Stimulated activated CD8-positive, alpha-beta memory T cell treated with anti-CD3 and anti-CD28 coated beads, Interleukin-7, amount 100 ng/mL, for 1 hour (primary cell): Measurements from ENCODE around the gene EEF2K.
"Not testable (repeated sequence)": the region's sequence is repeated elsewhere in the genome, so short reads cannot be mapped to it uniquely, and the experiment has no call there.

ENCODE experiments used
- DNase-seq, 2 donors: peaks; one replicate each; pipeline ENCODE4 v3.0.0-alpha.2; 2020; ENCODE audit warnings: low read depth in 2 of 2

The EEF2K gene

DNA sequence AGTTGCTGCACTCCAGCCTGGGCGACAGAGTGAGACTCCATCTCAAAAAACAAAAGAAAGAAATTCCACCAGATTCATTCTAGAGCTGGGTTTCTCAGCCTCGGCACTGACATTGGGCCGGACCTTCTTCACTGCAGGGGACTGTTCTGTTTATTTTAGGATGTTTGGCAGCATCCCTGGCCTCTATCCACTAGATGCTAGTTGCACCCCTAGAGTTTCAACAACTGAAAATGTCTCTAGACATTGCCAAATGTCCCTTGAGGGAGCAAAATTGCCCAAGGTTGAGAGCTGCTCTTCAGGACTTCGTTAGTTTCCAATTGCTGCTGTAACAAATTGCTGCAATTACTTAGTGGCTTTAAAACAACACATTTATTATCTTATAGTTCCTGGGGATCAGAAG, 7.2 kb downstream of the EEF2K start:
- no peak for DNase-seq

DNA sequence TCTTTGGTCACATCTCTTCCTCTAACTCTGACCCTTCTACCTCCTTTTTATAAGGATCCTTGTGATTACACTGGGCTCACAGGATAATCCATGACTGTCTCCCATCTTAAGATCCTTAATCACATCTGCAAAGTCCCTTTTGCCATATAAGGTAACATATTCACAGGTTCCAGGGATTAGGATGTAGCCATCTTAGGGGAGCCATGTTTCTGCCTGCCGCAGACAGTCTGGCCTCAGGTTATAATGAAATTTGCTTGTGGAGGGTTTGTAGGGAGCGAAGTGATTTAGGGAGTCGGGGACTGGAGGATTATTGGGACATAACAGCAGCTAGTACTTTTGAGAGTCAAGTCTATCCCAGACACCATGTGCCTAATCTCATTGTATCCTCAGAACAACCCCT, 7.7 kb downstream of the EEF2K start:
- DNase-seq = no peak

DNA sequence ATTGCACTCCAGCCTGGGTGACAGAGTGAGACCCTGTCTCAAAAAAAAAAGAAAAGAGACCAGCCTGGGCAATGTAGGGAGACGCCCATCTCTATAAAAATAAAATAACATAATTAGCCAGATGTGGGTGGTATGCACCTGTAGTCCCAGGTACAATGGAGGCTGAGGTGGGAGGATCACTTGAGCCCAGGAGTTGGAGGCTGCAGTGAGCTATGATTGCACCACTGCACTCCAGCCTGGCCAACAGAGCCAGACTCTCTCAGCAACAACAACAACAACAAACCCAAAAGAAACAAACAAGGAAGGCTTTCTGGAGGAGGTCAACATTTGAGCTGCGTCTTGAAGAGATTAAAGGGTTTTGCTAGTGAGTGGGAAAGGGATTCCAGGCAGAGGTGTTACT, 8.3 kb downstream of the EEF2K start:
- no peak for DNase-seq

DNA sequence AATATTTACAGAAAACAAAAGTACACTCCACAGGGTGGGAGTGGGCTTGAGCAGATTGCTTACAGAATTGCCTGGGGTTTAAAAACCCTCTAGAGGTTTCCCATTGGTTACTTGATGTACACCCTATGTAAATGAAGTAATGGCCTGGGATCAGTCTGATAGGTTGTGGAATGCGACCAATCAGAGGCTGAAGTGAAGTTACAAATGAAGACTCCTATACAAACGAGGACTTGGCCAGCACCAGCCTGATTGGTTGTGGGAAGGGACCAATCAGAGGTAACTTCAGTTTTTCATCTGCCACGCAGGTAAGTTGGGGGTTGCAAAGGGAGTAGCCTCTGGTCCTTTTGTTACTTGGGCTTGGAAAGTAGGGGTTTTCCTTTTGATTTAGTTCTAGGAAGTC, 8.8 kb downstream of the EEF2K start:
- no peak for DNase-seq

GRCh38 chr16:22216191-22216831, 10.2 kb downstream of the EEF2K start:
- no peak for DNase-seq

DNA sequence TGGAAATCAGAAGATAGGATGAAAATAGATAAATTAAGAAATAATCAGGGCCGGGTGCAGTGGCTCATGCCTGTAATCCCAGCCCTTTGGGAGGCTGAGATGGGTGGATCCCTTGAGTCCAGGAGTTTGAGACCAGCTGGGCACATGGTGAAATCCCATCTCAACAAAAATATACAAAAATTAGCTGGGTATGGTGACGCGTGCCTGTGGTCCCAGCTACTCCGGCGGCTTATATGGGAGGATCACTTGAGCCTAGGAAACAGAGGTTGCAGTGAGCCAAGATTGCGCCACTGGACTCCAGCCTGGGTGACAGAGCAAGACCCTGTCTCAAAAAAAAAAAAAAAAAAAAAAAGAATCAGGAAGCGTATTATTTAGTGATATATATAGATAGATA, 10.8 kb downstream of the EEF2K start:
- DNase-seq = not testable (repeated sequence)

- DNase-seq = no peak
Observed at GRCh38 chr16:22217890-22218730, 12.0 kb downstream of the EEF2K start.

GRCh38 chr16:22219389-22220068, 13.5 kb downstream of the EEF2K start:
- no peak for DNase-seq

DNA sequence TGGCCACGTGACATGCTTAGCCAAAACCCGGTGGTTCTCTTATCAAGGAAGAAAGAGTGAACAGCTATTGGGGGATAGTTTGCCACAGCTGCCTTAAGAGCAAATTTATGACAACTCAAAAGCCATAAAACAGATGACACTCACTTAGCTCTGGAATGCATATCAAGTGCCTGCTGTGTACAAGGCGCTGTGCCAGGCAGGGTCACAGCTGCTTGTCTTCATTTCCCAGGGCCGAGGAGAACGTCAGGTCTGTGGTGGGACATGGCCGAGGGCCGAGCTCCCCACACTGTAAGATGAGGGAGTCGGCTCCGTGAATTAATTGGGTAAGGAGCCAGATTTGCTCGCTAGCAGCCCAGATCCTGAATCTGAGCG, 14.0 kb downstream of the EEF2K start:
- no peak for DNase-seq

DNA sequence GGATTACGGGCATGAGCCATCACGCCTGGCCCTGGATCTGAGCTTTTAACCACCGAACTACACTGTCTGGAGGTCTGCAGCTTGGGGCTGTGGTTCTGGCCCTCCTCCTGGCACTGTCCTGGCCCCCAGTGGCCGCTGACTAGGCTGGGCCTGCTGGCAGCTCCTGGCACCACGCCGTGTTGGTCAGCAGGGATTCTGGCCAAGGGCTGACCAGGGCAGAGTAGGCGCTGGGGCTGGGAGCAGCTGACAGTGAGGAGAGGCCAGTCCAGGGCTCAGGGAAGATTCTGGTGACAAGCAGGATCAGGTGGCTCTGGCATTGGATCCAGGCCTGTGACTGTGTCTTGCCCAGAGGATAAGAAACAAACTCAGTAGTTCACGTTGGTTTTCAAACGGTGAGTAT, 14.6 kb downstream of the EEF2K start:
- DNase-seq = no peak

DNA sequence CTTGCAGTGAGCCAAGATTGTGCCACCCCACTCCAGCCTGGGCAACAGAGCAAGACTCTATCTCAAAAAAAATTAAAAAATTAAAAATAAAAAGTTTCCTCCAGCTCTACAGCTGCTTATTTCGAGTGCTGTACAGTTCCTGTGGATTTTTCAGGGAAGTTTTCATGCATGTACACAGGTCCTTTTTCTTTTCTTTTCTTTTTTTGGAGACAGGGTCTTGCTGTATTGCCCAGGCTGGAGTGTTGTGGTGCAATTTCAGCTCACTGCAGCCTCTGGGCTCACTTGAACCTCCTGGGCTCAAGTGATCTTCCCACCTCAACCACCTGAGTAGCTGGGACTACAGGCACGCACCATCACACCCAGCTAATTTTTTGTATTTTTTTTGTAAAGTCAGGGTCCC, 15.9 kb downstream of the EEF2K start:
- DNase-seq = no peak

DNA sequence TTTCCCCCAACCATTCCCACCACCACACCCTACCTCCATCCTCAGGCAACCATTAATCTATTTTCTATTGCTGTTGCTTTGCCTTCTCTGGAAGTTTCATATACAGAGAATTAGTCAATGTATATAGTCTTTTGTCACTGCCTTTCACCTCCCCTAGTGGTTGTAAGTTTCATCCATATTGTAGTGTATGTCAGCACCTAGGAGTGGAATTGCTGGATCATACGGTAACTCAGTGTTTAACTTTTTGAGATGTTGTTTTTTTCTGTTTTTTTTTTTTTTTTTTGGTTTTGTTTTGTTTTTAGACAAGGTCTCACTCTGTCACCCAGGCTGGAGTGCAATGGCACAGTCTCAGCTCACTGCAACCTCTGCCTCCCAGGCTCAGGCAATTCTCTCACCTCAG, 16.9 kb downstream of the EEF2K start:
- DNase-seq = no peak

DNA sequence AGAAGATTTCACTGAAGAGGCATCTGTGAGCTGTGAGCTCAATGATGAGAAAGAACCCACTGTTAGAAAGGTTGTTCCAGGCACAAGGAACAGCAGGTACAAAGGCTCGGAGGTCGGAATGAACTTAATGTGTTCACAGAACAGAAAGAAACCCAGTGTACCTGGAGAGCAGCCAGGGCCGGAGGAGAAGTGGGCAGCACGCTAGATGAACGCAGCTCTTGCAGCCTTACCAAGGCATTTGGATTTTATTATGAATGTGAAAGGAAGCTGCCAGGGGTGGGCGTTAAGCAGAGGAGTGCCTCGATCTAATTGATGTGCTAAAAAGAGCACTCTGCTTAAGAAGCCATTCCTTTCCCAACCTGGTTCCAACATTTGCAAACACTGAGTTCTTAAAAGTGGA, 19.0 kb downstream of the EEF2K start:
- no peak for DNase-seq

DNA sequence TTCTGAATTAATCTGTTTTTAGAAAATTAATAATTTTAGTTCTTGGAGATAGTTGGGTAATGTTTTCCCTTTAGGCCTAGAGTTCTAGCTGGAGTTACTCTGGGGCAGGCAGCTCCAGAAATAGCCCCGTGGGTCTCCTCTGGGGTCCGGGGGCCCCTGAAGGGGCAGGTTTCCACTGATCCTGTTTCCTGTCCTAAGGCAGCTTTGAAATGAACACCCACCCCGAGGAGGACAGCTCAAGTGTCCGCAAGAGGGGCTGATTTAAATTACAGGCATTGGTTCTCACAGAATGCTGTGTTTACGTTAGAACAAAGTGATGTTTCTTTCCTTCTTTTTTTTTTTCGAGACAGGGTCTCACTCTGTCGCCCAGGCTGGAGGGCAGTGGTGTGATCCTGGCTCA, 23.8 kb downstream of the EEF2K start:
- DNase-seq = no peak

DNA sequence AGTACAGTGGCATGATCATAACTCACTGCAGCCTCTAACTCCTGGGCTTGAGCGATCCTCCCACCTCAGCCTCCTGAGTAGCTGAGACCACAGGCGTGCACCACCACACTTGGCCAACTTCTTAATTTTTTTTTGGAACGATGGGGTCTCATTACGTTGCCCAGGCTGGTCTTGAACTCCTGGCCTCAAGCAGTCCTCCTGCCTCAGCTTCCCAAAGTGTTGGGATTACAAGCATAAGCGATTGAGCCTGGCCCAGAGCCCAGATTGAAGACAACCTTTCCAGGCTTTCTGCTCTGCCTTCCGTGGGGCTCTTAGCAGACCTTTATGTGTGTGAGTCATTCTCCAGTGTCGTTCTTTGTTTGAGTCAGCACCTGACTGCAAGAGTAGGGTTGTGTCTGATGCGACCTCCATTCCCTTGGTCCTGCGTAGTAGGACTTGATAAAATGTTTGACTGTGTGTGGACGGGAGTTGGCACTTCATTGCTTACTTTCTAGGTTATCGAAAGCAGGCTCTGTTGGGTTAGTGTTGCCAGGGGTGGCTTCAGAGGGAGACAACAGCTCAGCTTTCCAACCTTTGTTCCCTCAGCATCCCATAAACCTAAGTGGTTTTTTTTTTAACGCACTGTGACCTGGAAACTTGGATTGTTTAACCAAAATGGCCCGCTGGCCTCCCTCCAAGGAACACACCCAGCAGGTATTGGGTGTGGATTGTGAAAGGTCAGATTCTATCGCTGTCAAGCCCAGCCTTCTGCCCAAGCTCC, 26.4 kb downstream of the EEF2K start:
- DNase-seq = no peak

GRCh38 chr16:22233037-22233372, 26.9 kb downstream of the EEF2K start:
- DNase-seq = no peak

DNA sequence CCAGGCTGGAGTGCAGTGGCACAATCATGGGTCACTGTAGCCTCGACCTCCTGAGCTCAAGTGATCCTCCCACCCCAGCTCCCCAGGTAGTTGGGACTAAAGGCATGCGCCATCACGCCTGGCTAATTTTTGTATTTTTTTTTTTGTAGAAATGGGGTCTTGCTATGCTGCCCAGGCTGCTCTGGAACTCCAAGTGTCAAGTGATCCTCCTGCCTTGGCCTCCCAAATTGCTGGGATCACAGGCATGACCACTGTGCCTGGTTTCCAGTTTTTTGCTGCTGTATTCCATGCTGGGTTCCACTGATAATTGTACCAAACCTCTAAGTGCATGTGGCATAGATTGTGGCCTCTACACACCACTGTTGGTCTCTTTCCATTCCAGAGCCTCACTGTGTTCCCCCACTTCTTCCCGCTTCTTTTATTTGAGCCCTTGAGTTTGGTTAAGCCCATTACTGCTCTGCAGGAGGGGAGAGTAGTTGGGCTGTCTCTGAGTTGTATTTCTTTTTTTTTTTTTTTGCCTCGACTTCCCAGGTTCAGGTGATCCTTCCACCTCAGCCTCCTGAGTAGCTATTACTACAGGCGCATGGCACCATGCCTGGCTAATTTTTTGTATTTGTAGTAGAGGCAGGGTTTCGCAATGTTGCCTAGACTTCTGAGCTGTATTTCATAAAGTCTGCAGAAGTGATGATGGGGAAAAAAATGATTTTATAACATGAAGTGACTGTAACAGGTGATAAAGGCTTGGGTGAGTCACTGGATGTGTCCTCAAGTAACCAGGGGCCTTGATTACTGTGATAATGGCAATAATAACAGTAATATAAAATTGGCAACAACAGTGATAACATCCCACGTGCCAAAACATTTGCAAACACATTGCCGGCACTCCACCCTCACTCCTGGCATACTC, 30.0 kb downstream of the EEF2K start:
- no peak for DNase-seq

DNA sequence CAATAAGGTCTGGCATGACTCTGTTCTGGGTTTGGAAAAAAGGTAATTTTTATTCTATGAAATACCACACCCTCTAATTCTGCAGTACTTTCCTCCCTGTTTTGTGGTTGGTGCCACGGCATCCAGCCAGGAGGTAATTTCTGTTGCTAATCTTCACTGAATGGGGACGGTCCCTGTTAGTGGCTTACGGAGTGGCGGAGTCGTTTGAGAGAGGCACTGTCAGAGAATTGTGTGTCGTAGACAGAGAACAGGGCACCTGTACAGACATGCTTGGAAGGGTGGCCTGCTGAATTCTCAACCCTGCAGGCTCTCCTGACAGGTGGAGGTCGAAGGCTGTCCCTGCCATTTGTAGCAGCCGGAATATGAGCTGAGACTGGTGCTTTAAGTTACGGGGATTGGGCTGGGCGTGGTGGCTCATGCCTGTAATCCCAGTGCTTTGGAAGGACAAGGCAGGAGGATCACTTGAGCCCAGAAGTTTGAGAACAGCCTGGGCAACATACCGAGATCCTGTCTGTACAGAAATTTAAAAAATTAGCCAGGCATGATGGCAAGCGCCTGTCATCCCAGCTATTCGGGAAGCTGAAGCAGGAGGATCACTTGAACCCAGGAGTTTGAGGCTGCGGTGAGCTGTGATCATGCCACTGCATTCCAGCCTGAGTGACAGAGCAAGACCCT, 33.2 kb downstream of the EEF2K start:
- no peak for DNase-seq

DNA sequence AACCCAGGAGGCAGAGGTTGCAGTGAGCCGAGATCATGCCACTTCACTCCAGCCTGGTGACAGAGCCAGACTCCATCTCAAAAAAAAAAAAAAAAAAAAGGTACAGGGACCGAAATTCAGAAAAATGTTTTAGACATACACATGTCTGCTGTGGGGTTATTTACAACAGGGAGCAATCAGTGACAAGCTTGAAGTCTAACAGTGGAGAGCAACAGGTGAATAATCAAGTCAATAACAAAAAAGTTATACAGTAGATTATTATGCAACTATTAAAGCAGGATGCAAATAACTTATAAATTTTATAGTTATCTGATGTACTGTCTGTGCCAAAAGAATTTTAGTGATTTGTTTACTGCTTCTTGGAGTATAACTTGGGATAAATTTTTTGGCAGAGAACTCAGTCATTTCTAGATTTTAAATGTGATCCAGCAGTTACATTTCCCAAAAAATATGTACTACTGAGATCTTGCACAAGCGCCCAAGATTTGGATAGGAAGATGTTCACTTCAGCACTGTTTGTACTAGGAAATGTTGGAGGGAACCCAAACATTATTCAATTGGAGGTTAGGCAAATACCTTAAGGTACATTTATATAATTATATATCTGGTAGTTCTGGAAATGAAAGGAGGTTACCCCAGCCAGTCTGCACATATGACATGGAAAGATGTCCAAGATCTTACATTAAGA, 34.1 kb downstream of the EEF2K start:
- DNase-seq = no peak

DNA sequence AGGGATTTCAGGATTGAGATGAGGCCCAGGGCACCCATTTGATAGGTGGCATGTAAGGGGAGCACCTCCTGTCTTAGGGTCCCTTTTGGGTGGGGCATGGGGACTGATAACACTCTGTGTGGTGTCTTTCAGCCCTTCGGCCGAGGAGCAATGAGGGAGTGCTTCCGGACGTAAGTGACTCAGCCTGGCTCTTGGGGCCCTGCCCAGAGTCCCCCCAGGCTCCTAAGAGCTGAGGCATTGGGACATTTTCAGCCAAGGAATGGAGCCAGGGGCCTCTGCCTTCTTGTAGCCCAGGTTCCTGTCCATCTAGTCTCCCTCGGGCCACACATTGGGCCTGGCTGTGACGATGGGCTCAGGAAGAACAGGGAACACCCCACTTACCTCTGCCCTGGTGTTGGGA, 44.4 kb downstream of the EEF2K start:
- no peak for DNase-seq
